Fibroblast of lung (primary cell): ENCODE data around the gene FAM210A. TPM values are rescaled to one million over a fixed set of nuclear protein-coding genes. Genes with fewer than 3 reads are reported as not detected.

Experiments used
- DNase-seq, 2 donors: peaks; one replicate each; pipeline versions ENCODE4 v3.0.0 to v3.0.0-alpha.2; 2010; ENCODE audit warnings: low read depth in 2 of 2
- H2AFZ ChIP-seq: 2 replicates; pipeline ENCODE4 v1.5.1; 2012; ENCODE audit warnings: low read length, control low read depth, inconsistent platforms
- H3K27ac ChIP-seq: 2 replicates; pipeline ENCODE4 v1.5.1; 2011; ENCODE audit warnings: low read length, control low read depth; ENCODE audit not compliant: insufficient read depth
- H3K27me3 ChIP-seq: 2 replicates; pipeline ENCODE4 v1.5.1; 2011; ENCODE audit warnings: mild to moderate bottlenecking, low read length; ENCODE audit not compliant: control insufficient read depth, insufficient read depth
- H3K36me3 ChIP-seq: 2 replicates; pipeline ENCODE4 v1.5.1; 2011; ENCODE audit warnings: low read length; ENCODE audit not compliant: control insufficient read depth, insufficient read depth
- H3K4me1 ChIP-seq: 2 replicates; pipeline ENCODE4 v1.5.1; 2011; ENCODE audit warnings: low read length; ENCODE audit not compliant: control insufficient read depth, insufficient read depth; ENCODE audit errors: extremely low read depth
- H3K4me2 ChIP-seq: 2 replicates; pipeline ENCODE4 v1.5.1; 2011; ENCODE audit warnings: low read length, control low read depth; ENCODE audit not compliant: insufficient read depth; ENCODE audit errors: extremely low read depth
- H3K4me3 ChIP-seq, 4 experiments: fragments of 200-600 bp in 1 of 4; sonication (generic) in 1 of 4; replicated peaks in 1 of 4; 2 replicates each; pipeline ENCODE4 v1.5.1; 2011 to 2016; ENCODE audit warnings: low read length in 4 of 4, low read depth in 3 of 4, mild to moderate bottlenecking in 3 of 4, control low read depth in 2 of 4, inconsistent platforms in 1 of 4, mixed read lengths in 1 of 4; ENCODE audit not compliant: insufficient read depth in 1 of 4; ENCODE audit errors: control extremely low read depth in 1 of 4
- H3K79me2 ChIP-seq: 2 replicates; pipeline ENCODE4 v1.5.1; 2012; ENCODE audit warnings: mild to moderate bottlenecking, low read length, inconsistent platforms; ENCODE audit not compliant: control insufficient read depth, insufficient read depth
- H3K9ac ChIP-seq: 2 replicates; pipeline ENCODE4 v1.5.1; 2011; ENCODE audit warnings: mild to moderate bottlenecking, low read length, control low read depth; ENCODE audit not compliant: insufficient read depth
- H3K9me3 ChIP-seq: 2 replicates; pipeline ENCODE4 v1.5.1; 2012; ENCODE audit warnings: low read depth, low read length; ENCODE audit not compliant: control insufficient read depth, insufficient read depth
- H4K20me1 ChIP-seq: 2 replicates; pipeline ENCODE4 v1.5.1; 2011; ENCODE audit warnings: low read length; ENCODE audit not compliant: control insufficient read depth, insufficient read depth; ENCODE audit errors: extremely low read depth
- EZH2 ChIP-seq: IDR thresholded peaks from 2 replicates; pipeline ENCODE4 v1.5.1; 2012; ENCODE audit warnings: low read length, control low read depth, mild to moderate bottlenecking; ENCODE audit errors: missing control alignments
- polyA plus RNA-seq, 2 donors: library from polyadenylated mRNA; depleted of rRNA in 1 of 2; stranded (reverse) in 1 of 2; unstranded in 1 of 2; fragments of >200 nt; gene quantifications; 2 replicates each; pipeline ENCODE4 v1.2.1, GENCODE V29; 2011 to 2012; ENCODE audit warnings: missing spikeins in 1 of 2
- total RNA-seq: library from RNA; depleted of rRNA; stranded (reverse); fragments of >200 nt; gene quantifications from 2 replicates; pipeline ENCODE4 v1.2.1, GENCODE V29; 2014
- TF ChIP-seq, protein P1 (sequence below), 2 donors: IDR thresholded peaks in 1 of 2; conservative IDR thresholded peaks in 1 of 2; 1 replicate in 1 of 2; 2 replicates in 1 of 2; pipeline ENCODE4 v1.5.1; 2011 to 2012; ENCODE audit warnings: low read length in 2 of 2, control low read depth in 1 of 2, inconsistent platforms in 1 of 2, low read depth in 1 of 2, mild to moderate bottlenecking in 1 of 2

The FAM210A gene
- total and polyA plus RNA-seq, 2 donors (not counting 1 experiment from before 2014, with no cell fraction given) = 14.2 to 17.5 TPM

DNA sequence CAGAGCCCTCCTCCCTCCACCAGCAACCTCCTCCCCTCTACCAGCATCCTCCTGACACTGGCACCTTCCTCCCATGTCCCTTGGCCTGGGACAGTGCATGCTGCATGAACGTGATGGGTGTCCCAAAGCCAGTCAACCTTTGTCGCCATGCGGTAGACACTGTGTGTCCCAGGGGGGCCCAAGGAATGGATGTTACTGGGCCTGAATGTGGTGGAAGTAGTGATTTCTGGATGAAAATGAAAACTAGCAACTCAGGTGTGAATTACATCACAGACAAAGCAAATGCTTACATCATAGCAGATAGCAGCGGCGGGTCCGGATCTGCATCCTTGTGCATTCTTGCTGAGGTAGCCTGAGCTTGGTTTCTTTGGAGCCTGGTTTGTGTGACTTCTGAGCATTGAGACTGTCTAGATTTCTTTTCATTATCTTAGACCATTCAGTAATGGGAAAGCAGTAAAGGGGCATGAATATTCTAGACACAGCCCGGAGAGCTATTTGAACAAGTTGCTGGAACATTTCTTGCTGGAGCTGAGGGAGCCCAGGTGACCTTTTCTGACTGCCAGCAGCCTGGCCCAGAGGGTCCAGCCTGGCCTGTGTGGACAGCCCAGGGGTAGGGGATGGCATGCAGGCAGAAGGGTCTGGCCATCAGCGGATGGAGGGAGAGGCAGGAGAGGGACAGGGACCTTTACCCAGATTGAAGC is 100.4 kb downstream of the FAM210A start:
- DNase-seq = no peak
- H2AFZ ChIP-seq = no peak overlapping the region
- no peak for TF ChIP-seq EZH2
- TF ChIP-seq, protein P1, sequence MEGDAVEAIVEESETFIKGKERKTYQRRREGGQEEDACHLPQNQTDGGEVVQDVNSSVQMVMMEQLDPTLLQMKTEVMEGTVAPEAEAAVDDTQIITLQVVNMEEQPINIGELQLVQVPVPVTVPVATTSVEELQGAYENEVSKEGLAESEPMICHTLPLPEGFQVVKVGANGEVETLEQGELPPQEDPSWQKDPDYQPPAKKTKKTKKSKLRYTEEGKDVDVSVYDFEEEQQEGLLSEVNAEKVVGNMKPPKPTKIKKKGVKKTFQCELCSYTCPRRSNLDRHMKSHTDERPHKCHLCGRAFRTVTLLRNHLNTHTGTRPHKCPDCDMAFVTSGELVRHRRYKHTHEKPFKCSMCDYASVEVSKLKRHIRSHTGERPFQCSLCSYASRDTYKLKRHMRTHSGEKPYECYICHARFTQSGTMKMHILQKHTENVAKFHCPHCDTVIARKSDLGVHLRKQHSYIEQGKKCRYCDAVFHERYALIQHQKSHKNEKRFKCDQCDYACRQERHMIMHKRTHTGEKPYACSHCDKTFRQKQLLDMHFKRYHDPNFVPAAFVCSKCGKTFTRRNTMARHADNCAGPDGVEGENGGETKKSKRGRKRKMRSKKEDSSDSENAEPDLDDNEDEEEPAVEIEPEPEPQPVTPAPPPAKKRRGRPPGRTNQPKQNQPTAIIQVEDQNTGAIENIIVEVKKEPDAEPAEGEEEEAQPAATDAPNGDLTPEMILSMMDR (conservative IDR thresholded peaks at IDR 0.05 in 1 of 2, IDR thresholded peaks at IDR 0.05 in 1 of 2; ENCODE audit: low read depth in 1 of 2, low read length in 2 of 2) = no peak
- H4K20me1 ChIP-seq = no peaks in the 10 kb centered on the region
- H3K9ac ChIP-seq = no peak overlapping the region
- H3K79me2 ChIP-seq = no peaks in the 10 kb centered on the region
- no peak overlapping the region for H3K27ac ChIP-seq
- H3K9me3 ChIP-seq = no peaks in the 10 kb centered on the region
- no peaks in the 10 kb centered on the region for H3K4me1 ChIP-seq
- no peaks in the 10 kb centered on the region for H3K27me3 ChIP-seq
- H3K4me3 ChIP-seq = no peak overlapping the region
- H3K36me3 ChIP-seq = no peaks in the 10 kb centered on the region
- no peak overlapping the region for H3K4me2 ChIP-seq

- no peak for DNase-seq
- Histone ChIP-seq H3K27ac (no peak overlapping the region), H4K20me1 (no peaks in the 10 kb centered on the region), H3K79me2 (no peaks in the 10 kb centered on the region), H3K9ac (no peak overlapping the region), H3K9me3 (no peaks in the 10 kb centered on the region), H3K27me3 (no peaks in the 10 kb centered on the region), H3K4me3 (no peak overlapping the region), H2AFZ (no peak overlapping the region), H3K4me2 (no peak overlapping the region), H3K36me3 (no peaks in the 10 kb centered on the region), H3K4me1 (no peaks in the 10 kb centered on the region)
- no peak for TF ChIP-seq EZH2
- TF ChIP-seq, protein P1 (conservative IDR thresholded peaks at IDR 0.05 in 1 of 2, IDR thresholded peaks at IDR 0.05 in 1 of 2; ENCODE audit: low read depth in 1 of 2, low read length in 2 of 2) = no peak
Observed at GRCh38 chr18:13625355-13625754, 101.0 kb downstream of the FAM210A start.

DNA sequence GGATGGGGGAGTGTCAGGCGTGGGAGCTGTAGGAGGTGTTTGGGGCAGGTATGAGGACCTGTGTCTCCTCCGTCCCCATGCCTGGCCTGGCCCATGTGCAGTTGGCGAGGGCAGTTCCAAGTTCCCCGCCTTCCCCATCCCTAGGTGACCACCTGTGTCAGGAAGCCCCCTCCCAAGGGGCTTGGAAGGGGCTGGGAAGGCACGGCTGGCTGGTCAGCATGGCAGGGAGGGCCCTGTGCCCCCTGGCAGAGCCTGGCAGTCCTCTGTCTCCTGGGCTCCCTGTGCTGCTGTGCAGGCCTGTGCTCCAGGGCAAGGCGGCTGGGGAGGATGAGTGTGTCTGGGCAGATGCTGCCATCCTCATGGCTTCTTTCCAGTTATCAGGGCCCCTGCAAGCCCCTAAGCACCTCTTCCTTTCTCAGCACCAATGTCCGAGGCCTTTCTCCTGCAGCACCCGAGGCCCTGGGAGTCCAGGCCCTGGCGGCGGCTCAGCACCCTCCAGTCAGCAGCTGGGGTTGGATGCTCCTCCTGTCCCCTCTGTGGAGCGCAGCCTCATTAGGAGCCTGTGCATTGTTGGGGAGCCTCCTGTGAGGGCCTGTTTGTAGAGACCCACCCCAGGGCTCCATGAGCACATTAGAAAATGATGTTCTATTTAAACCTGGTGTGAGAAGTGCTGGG is 101.7 kb downstream of the FAM210A start:
- Histone ChIP-seq H3K4me3 (no peak overlapping the region), H3K27ac (no peak overlapping the region), H3K36me3 (no peaks in the 10 kb centered on the region), H3K9ac (no peak overlapping the region), H3K79me2 (no peaks in the 10 kb centered on the region), H3K9me3 (no peaks in the 10 kb centered on the region), H3K4me1 (no peaks in the 10 kb centered on the region), H3K4me2 (no peak overlapping the region), H4K20me1 (no peaks in the 10 kb centered on the region), H2AFZ (no peak overlapping the region), H3K27me3 (no peaks in the 10 kb centered on the region)
- TF ChIP-seq, protein P1 (conservative IDR thresholded peaks at IDR 0.05 in 1 of 2, IDR thresholded peaks at IDR 0.05 in 1 of 2; ENCODE audit: low read depth in 1 of 2, low read length in 2 of 2) = no peak
- TF ChIP-seq EZH2 = no peak
- no peak for DNase-seq
